ENCODE results near the gene ZBTB43.

- TF ChIP-seq POLR2A (IDR thresholded peaks at IDR 0.05; ENCODE audit: low read depth, low read length) (no peak), POLR2AphosphoS5 (IDR thresholded peaks at IDR 0.05; ENCODE audit: low read depth, low read length) (no peak), TAF1 (IDR thresholded peaks at IDR 0.05; ENCODE audit: borderline replicate concordance, low read depth, low read length) (no peak)
These were observed 2.4 kb upstream of the ZBTB43 start for GRCh38 chr9:126802318-126803059.
